ENCODE measurements around the gene OAF.
"Not testable (repeated sequence)": the region's sequence is repeated elsewhere in the genome, so short reads cannot be mapped to it uniquely, and the experiment has no call there.

The OAF gene

GRCh38 chr11:120271672-120272071 lies 60.8 kb downstream of the OAF start:
- Histone ChIP-seq H3K79me2 (ENCODE audit: control insufficient read depth, low read length) (no peaks in the 10 kb centered on the region), H3K27me3 (ENCODE audit: control insufficient read depth, low read length) (peaks cover 17% of the 10 kb centered on the region), H3K4me3 (ENCODE audit: low read length) (no peak overlapping the region), H3K9me2 (replicated peaks; ENCODE audit: control insufficient read depth, low read length) (no peaks in the 10 kb centered on the region), H3F3A (ENCODE audit: control insufficient read depth, insufficient read depth) (no peaks in the 10 kb centered on the region), H3K9me3 (ENCODE audit: control insufficient read depth, insufficient read depth, low read length) (no peaks in the 10 kb centered on the region), H3K4me2 (ENCODE audit: low read length) (no peak overlapping the region), H3K4me1 (ENCODE audit: control insufficient read depth, low read length) (no peaks in the 10 kb centered on the region), H3K27ac (ENCODE audit: low read depth, low read length) (no peak overlapping the region), H4K20me1 (ENCODE audit: control insufficient read depth, insufficient read depth, low read depth, low read length) (no peaks in the 10 kb centered on the region), H3K36me3 (ENCODE audit: control insufficient read depth, low read length) (no peaks in the 10 kb centered on the region)
- TF ChIP-seq EZH2phosphoT487 (IDR thresholded peaks at IDR 0.05; ENCODE audit: borderline replicate concordance, low read length), result no peak
- no peak for TF ChIP-seq CTCF (IDR thresholded peaks at IDR 0.05; ENCODE audit: low read depth, low read length, poor library complexity, severe bottlenecking)

GRCh38 chr11:120272303-120272702 lies 61.5 kb downstream of the OAF start:
- no peak overlapping the region for H3K4me3 ChIP-seq (ENCODE audit: low read length)
- H3K36me3 ChIP-seq (ENCODE audit: control insufficient read depth, low read length), result no peaks in the 10 kb centered on the region
- H3F3A ChIP-seq (ENCODE audit: control insufficient read depth, insufficient read depth), result no peaks in the 10 kb centered on the region
- H3K9me2 ChIP-seq (replicated peaks; ENCODE audit: control insufficient read depth, low read length), result no peaks in the 10 kb centered on the region
- H3K27me3 ChIP-seq (ENCODE audit: control insufficient read depth, low read length), result peaks cover 16% of the 10 kb centered on the region
- no peak overlapping the region for H3K4me2 ChIP-seq (ENCODE audit: low read length)
- no peaks in the 10 kb centered on the region for H3K79me2 ChIP-seq (ENCODE audit: control insufficient read depth, low read length)
- H3K27ac ChIP-seq (ENCODE audit: low read depth, low read length), result no peak overlapping the region
- H4K20me1 ChIP-seq (ENCODE audit: control insufficient read depth, insufficient read depth, low read depth, low read length), result no peaks in the 10 kb centered on the region
- no peaks in the 10 kb centered on the region for H3K9me3 ChIP-seq (ENCODE audit: control insufficient read depth, insufficient read depth, low read length)
- no peak for TF ChIP-seq EZH2phosphoT487 (IDR thresholded peaks at IDR 0.05; ENCODE audit: borderline replicate concordance, low read length)
- no peak for TF ChIP-seq CTCF (IDR thresholded peaks at IDR 0.05; ENCODE audit: low read depth, low read length, poor library complexity, severe bottlenecking)
- no peaks in the 10 kb centered on the region for H3K4me1 ChIP-seq (ENCODE audit: control insufficient read depth, low read length)

GRCh38 chr11:120273432-120273831 lies 62.6 kb downstream of the OAF start:
- TF ChIP-seq CTCF (IDR thresholded peaks at IDR 0.05; ENCODE audit: low read depth, low read length, poor library complexity, severe bottlenecking) (no peak), EZH2phosphoT487 (IDR thresholded peaks at IDR 0.05; ENCODE audit: borderline replicate concordance, low read length) (no peak)
- no peaks in the 10 kb centered on the region for H3K9me2 ChIP-seq (replicated peaks; ENCODE audit: control insufficient read depth, low read length)
- peaks cover 13% of the 10 kb centered on the region for H3K27me3 ChIP-seq (ENCODE audit: control insufficient read depth, low read length)
- H3K4me2 ChIP-seq (ENCODE audit: low read length), result no peak overlapping the region
- H3K79me2 ChIP-seq (ENCODE audit: control insufficient read depth, low read length), result no peaks in the 10 kb centered on the region
- no peaks in the 10 kb centered on the region for H3F3A ChIP-seq (ENCODE audit: control insufficient read depth, insufficient read depth)
- H3K4me3 ChIP-seq (ENCODE audit: low read length), result no peak overlapping the region
- H3K4me1 ChIP-seq (ENCODE audit: control insufficient read depth, low read length), result no peaks in the 10 kb centered on the region
- no peaks in the 10 kb centered on the region for H3K9me3 ChIP-seq (ENCODE audit: control insufficient read depth, insufficient read depth, low read length)
- no peaks in the 10 kb centered on the region for H3K36me3 ChIP-seq (ENCODE audit: control insufficient read depth, low read length)
- H4K20me1 ChIP-seq (ENCODE audit: control insufficient read depth, insufficient read depth, low read depth, low read length), result no peaks in the 10 kb centered on the region
- no peak overlapping the region for H3K27ac ChIP-seq (ENCODE audit: low read depth, low read length)

GRCh38 chr11:120273956-120274355 lies 63.1 kb downstream of the OAF start:
- H3F3A ChIP-seq (ENCODE audit: control insufficient read depth, insufficient read depth); H4K20me1 ChIP-seq (ENCODE audit: control insufficient read depth, insufficient read depth, low read depth, low read length); H3K4me1 ChIP-seq (ENCODE audit: control insufficient read depth, low read length); H3K4me2 ChIP-seq (ENCODE audit: low read length); H3K27me3 ChIP-seq (ENCODE audit: control insufficient read depth, low read length); H3K79me2 ChIP-seq (ENCODE audit: control insufficient read depth, low read length); H3K9me3 ChIP-seq (ENCODE audit: control insufficient read depth, insufficient read depth, low read length); H3K4me3 ChIP-seq (ENCODE audit: low read length); H3K36me3 ChIP-seq (ENCODE audit: control insufficient read depth, low read length); H3K27ac ChIP-seq (ENCODE audit: low read depth, low read length); H3K9me2 ChIP-seq (replicated peaks; ENCODE audit: control insufficient read depth, low read length): not testable (repeated sequence)

Data from DOHH2 (cell line).